Loucy (cell line): ENCODE results near the gene CEP164.

Experiments used
- EZH2phosphoT487 ChIP-seq: fragments of 200-600 bp; IDR thresholded peaks from 2 replicates; pipeline ENCODE4 v1.6.1; 2018; ENCODE audit warnings: antibody characterized with exemption, mild to moderate bottlenecking, moderate library complexity, borderline replicate concordance
- TF ChIP-seq, protein P1 (sequence below): fragments of 200-600 bp; sonication (generic); conservative IDR thresholded peaks from 2 replicates; pipeline ENCODE4 v1.5.1; 2014; ENCODE audit warnings: mild to moderate bottlenecking, antibody characterized with exemption, low read length

DNA sequence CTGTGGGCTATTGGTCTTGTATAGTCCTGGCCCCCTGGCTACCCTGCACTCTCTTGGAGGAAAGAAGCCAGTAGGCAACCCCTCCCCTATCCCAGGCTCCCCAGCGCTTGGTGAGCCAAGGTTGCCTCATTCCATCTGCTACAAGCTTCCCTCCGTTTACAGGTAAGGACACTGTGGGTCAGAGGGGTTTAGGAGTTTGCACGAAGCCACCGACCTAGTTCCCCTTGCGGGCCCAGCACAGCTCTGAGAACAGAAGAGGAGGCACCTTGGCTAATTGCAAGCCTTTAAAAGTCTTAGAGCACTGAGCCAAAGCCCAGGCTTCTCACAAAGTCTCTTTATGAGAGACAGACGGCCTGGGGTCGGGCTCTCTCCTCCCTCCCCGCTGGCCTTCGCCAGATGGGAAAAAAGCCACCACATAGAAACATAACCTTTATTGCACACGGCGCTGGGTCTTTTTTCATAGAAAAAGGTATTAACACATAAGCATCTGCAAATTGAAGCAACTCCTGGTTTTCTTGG, 99.8 kb downstream of the CEP164 start:
- TF ChIP-seq, protein P1, sequence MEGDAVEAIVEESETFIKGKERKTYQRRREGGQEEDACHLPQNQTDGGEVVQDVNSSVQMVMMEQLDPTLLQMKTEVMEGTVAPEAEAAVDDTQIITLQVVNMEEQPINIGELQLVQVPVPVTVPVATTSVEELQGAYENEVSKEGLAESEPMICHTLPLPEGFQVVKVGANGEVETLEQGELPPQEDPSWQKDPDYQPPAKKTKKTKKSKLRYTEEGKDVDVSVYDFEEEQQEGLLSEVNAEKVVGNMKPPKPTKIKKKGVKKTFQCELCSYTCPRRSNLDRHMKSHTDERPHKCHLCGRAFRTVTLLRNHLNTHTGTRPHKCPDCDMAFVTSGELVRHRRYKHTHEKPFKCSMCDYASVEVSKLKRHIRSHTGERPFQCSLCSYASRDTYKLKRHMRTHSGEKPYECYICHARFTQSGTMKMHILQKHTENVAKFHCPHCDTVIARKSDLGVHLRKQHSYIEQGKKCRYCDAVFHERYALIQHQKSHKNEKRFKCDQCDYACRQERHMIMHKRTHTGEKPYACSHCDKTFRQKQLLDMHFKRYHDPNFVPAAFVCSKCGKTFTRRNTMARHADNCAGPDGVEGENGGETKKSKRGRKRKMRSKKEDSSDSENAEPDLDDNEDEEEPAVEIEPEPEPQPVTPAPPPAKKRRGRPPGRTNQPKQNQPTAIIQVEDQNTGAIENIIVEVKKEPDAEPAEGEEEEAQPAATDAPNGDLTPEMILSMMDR: no peak
- no peak for TF ChIP-seq EZH2phosphoT487
